Measurements from ENCODE around the gene GPSM1.

GRCh38 chr9:136300866-136301265 lies 26.5 kb upstream of the GPSM1 start:
- TF ChIP-seq CTCF (IDR thresholded peaks at IDR 0.05; ENCODE audit: insufficient read depth, low read depth, low read length) (no peak), EZH2 (IDR thresholded peaks at IDR 0.05; ENCODE audit: insufficient read depth, low read length) (no peak)
